Uterus (tissue), 2 donors: ENCODE measurements around the gene SLC6A18.

Source experiments
- CTCF ChIP-seq, 4 experiments: fragments of 200-600 bp in 2 of 4; fragments of 450-650 bp in 2 of 4; sonication (generic) in 2 of 4; IDR thresholded peaks; one replicate each; pipeline ENCODE4 v1.5.1; 2016 to 2019; ENCODE audit warnings: antibody characterized with exemption in 4 of 4, mild to moderate bottlenecking in 2 of 4, moderate library complexity in 1 of 4
- POLR2A ChIP-seq, 2 donors: fragments of 450-650 bp; IDR thresholded peaks; one replicate each; pipeline ENCODE4 v1.6.1; 2016; ENCODE audit warnings: antibody characterized with exemption in 2 of 2, mild to moderate bottlenecking in 1 of 2, moderate library complexity in 1 of 2

- no peak for TF ChIP-seq CTCF (IDR thresholded peaks at IDR 0.05)
- TF ChIP-seq POLR2A (IDR thresholded peaks at IDR 0.05), result no peak
These were observed 18.4 kb upstream of the SLC6A18 start for GRCh38 chr5:1206521-1207412.
